GM23248 (cell line): ENCODE results near the gene ZSCAN10.

Experiments used
- EZH2 ChIP-seq: fragments of 200-600 bp; sonication (generic); IDR thresholded peaks from 2 replicates; pipeline ENCODE4 v1.6.1; 2018; ENCODE audit warnings: antibody characterized with exemption, mild to moderate bottlenecking; ENCODE audit not compliant: insufficient read depth, poor library complexity, severe bottlenecking
- EZH2phosphoT487 ChIP-seq: fragments of 200-600 bp; sonication (generic); IDR thresholded peaks from 2 replicates; pipeline ENCODE4 v1.6.1; 2018; ENCODE audit warnings: antibody characterized with exemption, moderate library complexity, mild to moderate bottlenecking, low read depth; ENCODE audit not compliant: insufficient read depth

- TF ChIP-seq EZH2 (no peak), EZH2phosphoT487 (no peak)
These were observed 43.7 kb upstream of the ZSCAN10 start for GRCh38 chr16:3142770-3143169.
